ENCODE results near the gene CENPW.

DNA sequence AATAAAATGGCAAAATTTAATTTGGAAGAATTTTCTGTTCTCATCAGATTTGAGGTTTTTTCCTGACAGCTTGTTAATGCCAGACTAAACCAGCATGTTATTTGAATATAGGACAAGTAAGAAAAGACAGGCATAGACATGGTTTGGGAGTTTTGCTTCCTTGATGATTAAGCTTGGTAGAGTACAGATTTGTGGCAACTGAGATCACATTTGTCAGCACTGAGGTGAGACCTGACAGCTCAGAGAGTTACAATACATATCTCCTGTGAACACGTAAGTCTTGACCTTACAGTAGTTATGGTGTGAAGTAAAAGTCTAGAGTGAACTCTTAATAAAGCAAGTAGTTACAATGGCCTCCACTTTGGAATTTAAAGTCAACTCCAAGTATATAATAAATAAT lies 34.5 kb downstream of the CENPW start:
- TF ChIP-seq, protein P1, sequence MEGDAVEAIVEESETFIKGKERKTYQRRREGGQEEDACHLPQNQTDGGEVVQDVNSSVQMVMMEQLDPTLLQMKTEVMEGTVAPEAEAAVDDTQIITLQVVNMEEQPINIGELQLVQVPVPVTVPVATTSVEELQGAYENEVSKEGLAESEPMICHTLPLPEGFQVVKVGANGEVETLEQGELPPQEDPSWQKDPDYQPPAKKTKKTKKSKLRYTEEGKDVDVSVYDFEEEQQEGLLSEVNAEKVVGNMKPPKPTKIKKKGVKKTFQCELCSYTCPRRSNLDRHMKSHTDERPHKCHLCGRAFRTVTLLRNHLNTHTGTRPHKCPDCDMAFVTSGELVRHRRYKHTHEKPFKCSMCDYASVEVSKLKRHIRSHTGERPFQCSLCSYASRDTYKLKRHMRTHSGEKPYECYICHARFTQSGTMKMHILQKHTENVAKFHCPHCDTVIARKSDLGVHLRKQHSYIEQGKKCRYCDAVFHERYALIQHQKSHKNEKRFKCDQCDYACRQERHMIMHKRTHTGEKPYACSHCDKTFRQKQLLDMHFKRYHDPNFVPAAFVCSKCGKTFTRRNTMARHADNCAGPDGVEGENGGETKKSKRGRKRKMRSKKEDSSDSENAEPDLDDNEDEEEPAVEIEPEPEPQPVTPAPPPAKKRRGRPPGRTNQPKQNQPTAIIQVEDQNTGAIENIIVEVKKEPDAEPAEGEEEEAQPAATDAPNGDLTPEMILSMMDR (IDR thresholded peaks at IDR 0.05; ENCODE audit: insufficient read depth, low read length), result no peak
- no peak for TF ChIP-seq POLR2AphosphoS5 (IDR thresholded peaks at IDR 0.05; ENCODE audit: low read depth)
